Activated CD8-positive, alpha-beta memory T cell treated with anti-CD3 and anti-CD28 coated beads, Interleukin-2, amount 50 U/mL, for 48 hours (primary cell): ENCODE data around the gene VSNL1.
"Not testable (repeated sequence)": the region's sequence is repeated elsewhere in the genome, so short reads cannot be mapped to it uniquely, and the experiment has no call there.

Experiments
- DNase-seq: peaks from one replicate; pipeline ENCODE4 v3.0.0-alpha.2; 2020

VSNL1 gene

GRCh38 chr2:17543131-17543660 is 2.7 kb downstream of the VSNL1 start:
- DNase-seq = no peak

GRCh38 chr2:17543848-17544247 is 3.4 kb downstream of the VSNL1 start:
- DNase-seq = no peak

DNA sequence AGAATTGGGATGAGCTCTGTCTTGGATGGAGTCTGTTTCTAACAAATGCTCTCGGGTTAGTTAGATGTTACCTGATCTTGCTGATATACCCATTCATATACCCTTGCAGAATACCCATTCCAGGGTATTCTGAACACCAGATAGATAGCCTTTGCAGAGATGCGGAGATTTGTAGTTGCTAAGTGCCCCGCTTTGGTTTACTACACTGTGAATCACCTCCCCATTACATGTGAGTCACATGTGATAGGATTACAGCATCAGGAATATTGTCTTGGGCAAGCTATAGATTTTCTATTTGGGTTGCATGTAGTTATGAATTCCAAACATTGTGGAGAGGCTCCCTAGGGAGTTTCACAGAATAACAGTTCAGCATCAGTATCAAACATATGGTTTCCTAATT is 3.8 kb downstream of the VSNL1 start:
- no peak for DNase-seq

GRCh38 chr2:17545680-17546613 is 5.5 kb downstream of the VSNL1 start:
- no peak for DNase-seq

DNA sequence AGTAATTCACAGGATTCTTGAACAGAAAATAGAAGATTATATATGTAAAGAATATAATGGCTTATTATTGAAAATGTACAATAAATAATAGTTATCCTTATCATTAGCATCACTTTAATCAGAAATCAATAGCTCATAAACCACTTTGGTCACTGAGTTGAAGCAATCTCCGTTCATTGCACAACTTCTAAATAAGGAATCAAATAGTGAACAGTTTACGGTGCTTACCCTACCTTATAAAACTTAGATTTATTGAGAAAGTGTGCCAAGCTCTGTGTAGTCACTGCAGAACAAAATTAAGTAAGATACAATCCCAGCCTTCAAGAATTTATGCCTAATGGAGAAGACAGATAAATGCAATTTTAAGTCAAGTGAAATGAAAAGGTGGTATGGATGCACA is 6.7 kb downstream of the VSNL1 start:
- DNase-seq = no peak

DNA sequence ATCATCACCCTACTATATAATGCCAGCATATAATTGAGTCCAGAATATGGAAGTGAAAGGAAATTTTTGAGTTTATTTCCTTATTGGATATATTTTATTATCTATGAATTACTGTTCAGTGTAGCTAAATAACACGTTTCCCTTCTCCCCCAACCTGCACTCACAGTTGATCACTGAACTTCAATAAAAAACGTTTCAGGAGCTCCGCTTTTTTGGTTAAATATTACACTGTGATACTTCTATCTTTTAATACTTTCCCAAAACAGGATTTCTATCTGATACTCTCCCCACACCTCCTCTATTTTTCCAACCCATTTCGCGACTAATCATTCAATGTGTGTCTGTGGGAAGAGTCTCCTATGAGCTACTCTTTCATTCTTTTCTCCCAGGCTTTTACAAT is 7.2 kb downstream of the VSNL1 start:
- DNase-seq = no peak

- no peak for DNase-seq
Observed at GRCh38 chr2:17550907-17551306, 10.4 kb downstream of the VSNL1 start.

- no peak for DNase-seq
Observed at GRCh38 chr2:17555150-17555549, 14.7 kb downstream of the VSNL1 start.

- no peak for DNase-seq
Observed at GRCh38 chr2:17557596-17557995, 17.1 kb downstream of the VSNL1 start.

DNA sequence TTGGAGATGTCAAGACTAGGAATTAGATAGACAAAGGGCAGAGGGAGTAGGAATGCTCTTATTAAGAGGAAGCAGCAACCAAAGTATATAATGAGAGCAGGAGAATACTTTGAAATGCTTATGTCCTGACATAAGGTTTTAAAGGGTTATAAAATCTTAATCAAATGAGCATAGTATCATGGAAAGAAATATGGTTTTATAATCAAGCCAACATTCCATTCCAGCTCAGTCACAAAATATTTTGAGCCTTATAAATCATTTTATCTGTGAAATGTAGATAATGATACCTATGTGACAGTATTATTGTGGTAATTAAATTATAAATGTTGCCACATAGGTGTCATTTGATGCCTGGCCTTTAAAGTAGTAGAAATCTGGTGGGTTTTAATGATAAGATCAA is 17.6 kb downstream of the VSNL1 start:
- no peak for DNase-seq

GRCh38 chr2:17558878-17559277 is 18.4 kb downstream of the VSNL1 start:
- DNase-seq = no peak

- DNase-seq = not testable (repeated sequence)
Observed at GRCh38 chr2:17565726-17566125, 25.2 kb downstream of the VSNL1 start.

- no peak for DNase-seq
Observed at GRCh38 chr2:17571681-17572080, 31.2 kb downstream of the VSNL1 start.

DNA sequence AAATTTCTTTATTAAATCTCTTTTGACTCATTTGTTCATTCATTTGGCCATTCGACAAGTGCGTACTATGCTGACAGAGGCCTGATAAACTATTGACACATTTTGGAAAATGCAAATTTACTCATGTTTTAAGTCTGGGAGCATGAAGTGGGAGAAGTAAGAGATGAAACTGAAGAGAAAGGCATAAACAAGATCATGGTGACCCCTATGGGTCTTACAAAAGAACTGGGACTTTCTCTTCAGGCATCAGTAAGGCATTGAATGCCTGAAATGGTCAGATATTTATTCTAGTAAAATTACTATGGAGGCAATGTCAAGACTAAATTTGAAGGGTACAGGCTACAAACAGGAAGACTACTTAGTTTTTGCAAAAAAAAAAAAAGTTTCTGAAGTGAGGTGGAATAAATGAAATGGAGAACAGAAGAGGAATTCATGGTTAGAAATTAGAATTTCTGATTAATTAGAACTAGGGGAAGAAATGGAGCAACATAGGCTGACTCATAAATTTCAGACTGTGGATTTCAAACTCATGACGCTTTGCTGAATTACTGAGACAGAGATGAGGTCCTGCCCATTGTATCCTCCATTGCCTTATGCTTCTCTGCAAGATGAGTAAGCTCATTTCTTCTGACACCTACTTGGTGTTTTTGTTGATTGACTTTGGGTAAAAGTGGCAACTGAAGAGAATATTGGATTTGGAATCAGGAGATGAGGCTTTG is 32.7 kb downstream of the VSNL1 start:
- DNase-seq = no peak

DNA sequence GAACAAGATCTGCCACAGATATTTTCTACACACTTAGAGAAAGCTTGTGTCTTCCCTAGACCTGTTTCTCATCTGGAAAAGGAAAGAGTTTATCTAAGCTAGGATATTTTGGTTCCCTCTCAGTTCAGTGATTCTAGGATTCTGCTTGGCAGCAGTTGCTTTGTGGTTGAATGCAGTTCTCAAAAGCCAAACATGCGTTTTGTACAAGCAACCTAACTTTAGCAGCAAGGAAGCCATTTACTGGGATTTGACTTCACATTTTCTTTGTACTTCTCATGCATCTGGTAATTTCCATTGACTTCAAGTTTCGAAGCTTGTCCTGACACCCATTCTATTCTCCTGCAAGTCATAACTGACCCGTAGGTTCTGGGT is 33.3 kb downstream of the VSNL1 start:
- DNase-seq = no peak

DNA sequence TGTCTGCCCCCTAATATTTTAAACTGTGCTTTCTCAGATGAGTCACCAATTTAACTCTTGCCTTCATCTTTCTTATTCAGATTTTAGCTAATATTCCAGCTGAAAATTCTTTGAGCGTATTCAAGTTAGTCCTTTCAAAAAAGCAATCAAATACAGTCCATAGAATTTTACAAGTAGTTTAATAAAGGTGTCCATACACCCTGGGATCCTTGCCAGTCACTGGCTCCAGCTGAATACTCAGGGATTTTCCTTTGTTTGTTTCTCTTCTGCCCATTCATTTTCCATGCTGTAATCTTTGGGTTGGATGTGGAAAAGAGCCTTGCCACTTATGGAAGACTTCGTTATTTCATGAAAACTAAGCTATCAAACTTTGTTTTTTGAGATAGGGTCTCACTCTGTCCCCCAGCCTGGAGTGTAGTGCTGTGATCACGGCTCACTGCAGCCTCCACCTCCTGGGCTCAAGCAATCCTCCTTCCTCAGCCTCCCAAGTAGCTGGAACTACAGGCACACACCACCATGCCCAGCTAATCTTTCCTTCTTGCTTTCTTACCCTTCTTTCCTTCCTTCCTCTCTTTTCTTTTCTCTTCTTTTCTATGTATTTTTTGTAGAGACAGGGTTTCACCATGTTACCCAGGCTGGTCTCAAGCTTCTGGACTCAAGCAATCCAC is 34.0 kb downstream of the VSNL1 start:
- DNase-seq = no peak

GRCh38 chr2:17576802-17577201 is 36.3 kb downstream of the VSNL1 start:
- DNase-seq = no peak

GRCh38 chr2:17578466-17578928 is 38.0 kb downstream of the VSNL1 start:
- no peak for DNase-seq

GRCh38 chr2:17579605-17580318 is 39.3 kb downstream of the VSNL1 start:
- no peak for DNase-seq

GRCh38 chr2:17580319-17580715 is 39.8 kb downstream of the VSNL1 start:
- no peak for DNase-seq

- no peak for DNase-seq
Observed at GRCh38 chr2:17581831-17582230, 41.3 kb downstream of the VSNL1 start.

GRCh38 chr2:17583166-17583565 is 42.7 kb downstream of the VSNL1 start:
- no peak for DNase-seq

- DNase-seq = no peak
Observed at GRCh38 chr2:17583646-17584045, 43.1 kb downstream of the VSNL1 start.
